ENCODE data around the gene BBS12. TPM values are rescaled to one million over a fixed set of nuclear protein-coding genes. Genes with fewer than 3 reads are reported as not detected.

Gene BBS12
- total and polyA plus RNA-seq, 9 of the 15 experiments (the other 6 are each of a cell fraction or from before 2014, with no cell fraction given): 2.7 to 6.5 (median 3.3) TPM

GRCh38 chr4:122787940-122788339 is 55.4 kb downstream of the BBS12 start:
- BruUV-seq (replicated peaks): no TSS peak
- H3K4me1 ChIP-seq (replicated peaks in 1 of 2; ENCODE audit: control insufficient read depth in 2 of 2, insufficient read depth in 2 of 2, low read length in 2 of 2): peaks cover 0 to 7% of the 10 kb centered on the region in 2 experiments; a peak in 2 of 5 replicates
- H3K79me2 ChIP-seq (ENCODE audit: control insufficient read depth, insufficient read depth, low read length): no peaks in the 10 kb centered on the region
- ChIA-PET POLR2A (no interaction called here), CTCF (ENCODE audit: low intra/inter-chr PET ratio) (no interaction called here)
- WGBS (ENCODE audit: insufficient coverage, low coverage, missing lambda C conversion rate): 13% methylated on average over 1 of the region's 1 CpG
- TF ChIP-seq ELK1 (CRISPR knock-in tag; IDR thresholded peaks at IDR 0.05) (no peak), TSHZ1 (CRISPR knock-in tag; IDR thresholded peaks at IDR 0.05) (no peak), RFX7 (CRISPR knock-in tag; IDR thresholded peaks at IDR 0.05) (no peak), SNRNP70 (optimal IDR thresholded peaks at IDR 0.05; ENCODE audit: low read depth, low read length) (no peak), CSDE1 (IDR thresholded peaks at IDR 0.05) (no peak), CHD4 (IDR thresholded peaks at IDR 0.05; ENCODE audit: insufficient read depth, insufficient replicate concordance, low read depth, low read length, poor library complexity, severe bottlenecking) (no peak)
- no peaks in the 10 kb centered on the region for H3K27me3 ChIP-seq (ENCODE audit: control insufficient read depth in 2 of 2, insufficient read depth in 2 of 2, low read length in 2 of 2)
- H3K9me3 ChIP-seq (replicated peaks; ENCODE audit: control insufficient read depth, insufficient read depth, low read depth, low read length): no peaks in the 10 kb centered on the region
- peak overlapping the region; percentile 38; the same call in 1 of the 2 replicates for H2AFZ ChIP-seq (ENCODE audit: low read depth, low read length)
- ATAC-seq: peak; percentile 18; the same call in 1 of the 3 replicates
- intact Hi-C loops (cut with micrococcal nuclease) (no loop called here), in situ Hi-C loops (cut with MboI) (no loop called here)
- no peak overlapping the region for H3K9ac ChIP-seq (ENCODE audit: insufficient read depth in 1 of 2, low read depth in 2 of 2, low read length in 2 of 2)
- no peak overlapping the region for H3K27ac ChIP-seq (ENCODE audit: extremely low read depth, low read depth, low read length)
- DNase-seq (ENCODE audit: extremely low read depth in 1 of 4, low spot score in 3 of 4): no peak
- H3K4me3 ChIP-seq: no peak overlapping the region
- FAIRE-seq: no peak
- H3K36me3 ChIP-seq (ENCODE audit: control insufficient read depth, insufficient read depth, low read length): no peaks in the 10 kb centered on the region
- no peaks in the 10 kb centered on the region for H3K9me1 ChIP-seq (ENCODE audit: control insufficient read depth, insufficient read depth, low read length)
- H3K4me2 ChIP-seq (ENCODE audit: insufficient read depth, low read length): no peak overlapping the region
- no peaks in the 10 kb centered on the region for H4K20me1 ChIP-seq (replicated peaks; ENCODE audit: control insufficient read depth, insufficient read depth, low read length)

Measured in K562 (cell line).